ENCODE results near the gene NFIX.

GRCh38 chr19:13057744-13058143 lies 62.5 kb downstream of the NFIX start:
- TF ChIP-seq CTCF (IDR thresholded peaks at IDR 0.05) = no peak
- no peak for TF ChIP-seq POLR2A (IDR thresholded peaks at IDR 0.05)
